Endothelial cell of umbilical vein (primary cell): ENCODE measurements around the gene CHD5. TPM values are rescaled to one million over a fixed set of nuclear protein-coding genes. Genes with fewer than 3 reads are reported as not detected.

Source experiments
- BruUV-seq: library from RNA; stranded (reverse); fragments of 400-500 nt; replicated peaks from 2 replicates; lab custom pipeline; 2021; lab: Mats Ljungman, UMichigan
- CTCF ChIA-PET: fragments of 300-600, 350-600 bp; sonication (Branson Sonifier 250); formaldehyde crosslinking; loops from one replicate; lab custom pipeline; 2021; ENCODE audit warnings: antibody characterized with exemption, inconsistent platforms; lab: Charles Lee
- POLR2A ChIA-PET: fragments of 300-600, 350-600 bp; sonication (Branson Sonifier 250); formaldehyde crosslinking; loops from one replicate; lab custom pipeline; 2021; ENCODE audit warnings: antibody characterized with exemption, inconsistent platforms; lab: Charles Lee
- DNase-seq: peaks from one replicate; pipeline ENCODE4 v3.0.0-alpha.2; 2011; ENCODE audit warnings: low read depth, low spot score
- FAIRE-seq: peaks from 2 replicates; lab custom pipeline; 2011; peaks lifted over from hg19 to GRCh38; lab: Jason Lieb, UNC
- H2AFZ ChIP-seq: 2 replicates; pipeline ENCODE4 v1.6.0; 2012; ENCODE audit warnings: low read depth, low read length, control low read depth, inconsistent platforms
- H3K27ac ChIP-seq: 2 replicates; pipeline ENCODE4 v1.5.1; 2011; ENCODE audit warnings: low read depth, mild to moderate bottlenecking, control low read depth, low read length, moderate library complexity; ENCODE audit not compliant: insufficient read depth
- H3K27me3 ChIP-seq, 2 experiments: 2 replicates each; pipeline versions ENCODE4 v1.6.0 to v1.6.1; 2011; ENCODE audit warnings: low read length in 2 of 2, mixed read lengths in 1 of 2; ENCODE audit not compliant: control insufficient read depth in 2 of 2, insufficient read depth in 2 of 2
- H3K36me3 ChIP-seq, 2 experiments: 2 replicates in 1 of 2; 3 replicates in 1 of 2; pipeline ENCODE4 v1.5.1; 2011; ENCODE audit warnings: low read length in 2 of 2, mild to moderate bottlenecking in 1 of 2, moderate library complexity in 1 of 2; ENCODE audit not compliant: control insufficient read depth in 2 of 2, insufficient read depth in 2 of 2; ENCODE audit errors: extremely low read depth in 1 of 2
- H3K4me1 ChIP-seq: 3 replicates; pipeline ENCODE4 v1.5.1; 2011; ENCODE audit warnings: mild to moderate bottlenecking, low read length; ENCODE audit not compliant: control insufficient read depth, insufficient read depth; ENCODE audit errors: extremely low read depth
- H3K4me2 ChIP-seq: 2 replicates; pipeline ENCODE4 v1.6.1; 2011; ENCODE audit warnings: low read length, control low read depth, mixed read lengths; ENCODE audit not compliant: insufficient read depth
- H3K4me3 ChIP-seq, 3 experiments: fragments of 200-600 bp in 1 of 3; sonication (generic), shearing (Covaris generic) in 1 of 3; replicated peaks in 1 of 3; 2 replicates each; pipeline ENCODE4 v1.5.1; 2011 to 2016; ENCODE audit warnings: control low read depth in 3 of 3, low read length in 3 of 3, mild to moderate bottlenecking in 2 of 3, inconsistent platforms in 1 of 3, low read depth in 1 of 3, moderate library complexity in 1 of 3; ENCODE audit not compliant: insufficient read depth in 1 of 3
- H3K79me2 ChIP-seq: 2 replicates; pipeline ENCODE4 v1.6.0; 2012; ENCODE audit warnings: low read length, inconsistent platforms; ENCODE audit not compliant: control insufficient read depth, insufficient read depth
- H3K9ac ChIP-seq: replicated peaks from 2 replicates; pipeline ENCODE3; 2011; ENCODE audit warnings: low read length, control low read depth; ENCODE audit not compliant: insufficient read depth; ENCODE audit errors: extremely low read depth
- H3K9me1 ChIP-seq: replicated peaks from 3 replicates; pipeline ENCODE4 v1.6.0; 2011; ENCODE audit warnings: mild to moderate bottlenecking, low read length; ENCODE audit not compliant: control insufficient read depth, insufficient read depth; ENCODE audit errors: extremely low read depth
- H3K9me3 ChIP-seq: replicated peaks from 2 replicates; pipeline ENCODE4 v1.5.1; 2012; ENCODE audit warnings: low read length, inconsistent platforms; ENCODE audit not compliant: control insufficient read depth, insufficient read depth
- H4K20me1 ChIP-seq: replicated peaks from 2 replicates; pipeline ENCODE3; 2011; ENCODE audit warnings: mild to moderate bottlenecking, low read length; ENCODE audit not compliant: control insufficient read depth, insufficient read depth; ENCODE audit errors: extremely low read depth
- EZH2 ChIP-seq: IDR thresholded peaks from 2 replicates; pipeline ENCODE4 v1.6.1; 2012; ENCODE audit warnings: borderline replicate concordance, low read depth, mild to moderate bottlenecking, moderate library complexity, low read length, inconsistent platforms; ENCODE audit not compliant: severe bottlenecking
- FOS ChIP-seq: IDR thresholded peaks from 2 replicates; pipeline ENCODE4 v1.6.1; 2011; ENCODE audit warnings: mild to moderate bottlenecking, low read length, moderate library complexity, borderline replicate concordance; ENCODE audit not compliant: insufficient read depth
- GATA2 ChIP-seq: IDR thresholded peaks from 2 replicates; pipeline ENCODE4 v1.7.0; 2011; ENCODE audit warnings: low read depth, mild to moderate bottlenecking, moderate library complexity, mixed read lengths, low read length; ENCODE audit not compliant: insufficient read length, insufficient read depth
- JUN ChIP-seq: IDR thresholded peaks from 2 replicates; pipeline ENCODE4 v1.6.1; 2011; ENCODE audit warnings: borderline replicate concordance, low read depth; ENCODE audit not compliant: insufficient read length, insufficient read depth
- MAX ChIP-seq: IDR thresholded peaks from 2 replicates; pipeline ENCODE4 v1.6.1; 2011; ENCODE audit not compliant: insufficient read depth, insufficient read length
- MYC ChIP-seq: IDR thresholded peaks from one replicate; pipeline ENCODE4 v1.6.1; 2011; ENCODE audit warnings: mild to moderate bottlenecking, low read depth, low read length
- POLR2A ChIP-seq: IDR thresholded peaks from 2 replicates; pipeline ENCODE4 v1.6.1; 2012; ENCODE audit warnings: low read depth, mild to moderate bottlenecking, control low read depth, low read length
- POLR2AphosphoS5 ChIP-seq: IDR thresholded peaks from 2 replicates; pipeline ENCODE4 v1.6.1; 2012; ENCODE audit warnings: low read depth, mild to moderate bottlenecking, control low read depth, low read length, moderate library complexity; ENCODE audit not compliant: insufficient read depth
- dilution Hi-C: fragments of 300-500 bp; cut with MboI; formaldehyde crosslinking; loops from one replicate; pipeline ENCODE4 v1.15.0; 2019; ENCODE audit warnings: low sequenced_read_pairs; ENCODE audit not compliant: extremely low pct_ligation_motif_present
- intact Hi-C: fragments of 100-400 bp; cut with micrococcal nuclease; formaldehyde crosslinking; loops from one replicate; pipeline ENCODE4 v1.10.0; 2022
- polyA plus RNA-seq, 4 experiments: library from polyadenylated mRNA; depleted of rRNA in 3 of 4; stranded (reverse) in 3 of 4; unstranded in 1 of 4; fragments of >200 nt; gene quantifications; 2 replicates each; pipeline versions ENCODE4 v1.2.1 to v1.2.3, GENCODE V29; 2011 to 2012; ENCODE audit warnings: missing spikeins in 1 of 4
- total RNA-seq: library from RNA; stranded (reverse); gene quantifications from 2 replicates; pipeline ENCODE4 v1.2.3, GENCODE V29; 2021

Gene CHD5
- total and polyA plus RNA-seq, 2 donors (not counting 3 experiments of a cell fraction or from before 2014, with no cell fraction given): 0.04 to 0.11 TPM

GRCh38 chr1:6218375-6219164 is 38.4 kb upstream of the CHD5 start:
- CTCF ChIA-PET: interaction anchor here (1.6 to 5.3 kb wide), 2 partner anchors 12 to 14 kb away, joined by 5 to 17 read pairs; partner anchors contain the start of gene RNF207
- no peak for TF ChIP-seq POLR2A
- TF ChIP-seq FOS: no peak
- no peak for TF ChIP-seq MAX
- no peak for TF ChIP-seq JUN
- TF ChIP-seq POLR2AphosphoS5: no peak
- TF ChIP-seq MYC: no peak
- no peak for TF ChIP-seq GATA2
- no peak for TF ChIP-seq EZH2
- FAIRE-seq (no peak), DNase-seq (no peak)
- no peaks in the 10 kb centered on the region for H3K79me2 ChIP-seq
- intact Hi-C loops: no loop called here
- no peak overlapping the region for H3K4me2 ChIP-seq
- H3K36me3 ChIP-seq: peaks cover 2% of the 10 kb centered on the region in 2 experiments
- POLR2A ChIA-PET: no interaction called here
- H3K27ac ChIP-seq: no peak overlapping the region
- no peaks in the 10 kb centered on the region for H3K27me3 ChIP-seq
- no peaks in the 10 kb centered on the region for H3K9me3 ChIP-seq
- H3K9me1 ChIP-seq: no peaks in the 10 kb centered on the region
- BruUV-seq: no TSS peak
- no peaks in the 10 kb centered on the region for H3K4me1 ChIP-seq
- H3K9ac ChIP-seq: no peak overlapping the region
- H3K4me3 ChIP-seq: no peak overlapping the region
- H4K20me1 ChIP-seq: no peaks in the 10 kb centered on the region
- dilution Hi-C loops: no loop called here
- no peak overlapping the region for H2AFZ ChIP-seq
